K562 (cell line): Measurements from ENCODE around the gene HSD17B12. TPM values are rescaled to one million over a fixed set of nuclear protein-coding genes. Genes with fewer than 3 reads are reported as not detected.
A peak's percentile ranks its signal among the peaks of the same experiment; 100 is the strongest.

Experiments used
- HDAC8 ChIP-seq: fragments of 450-650 bp; IDR thresholded peaks from 2 replicates; pipeline ENCODE4 v1.6.1; 2016; ENCODE audit warnings: mild to moderate bottlenecking, missing genetic modification characterization, moderate library complexity, missing compliant biosample characterization
- KLF10 ChIP-seq: fragments of 250-450 bp; sonication (Bioruptor Pico); IDR thresholded peaks from 2 replicates; pipeline ENCODE4 v1.6.1; 2021; ENCODE audit warnings: matching md5 sums
- MBD2 ChIP-seq: sonication (generic); IDR thresholded peaks from 2 replicates; pipeline ENCODE4 v1.6.1; 2016; ENCODE audit warnings: low read depth, borderline replicate concordance
- NBN ChIP-seq: fragments of 450-650 bp; IDR thresholded peaks from 2 replicates; pipeline ENCODE4 v1.6.1; 2016; ENCODE audit warnings: low read depth, mild to moderate bottlenecking
- NFIX ChIP-seq: fragments of 250-450 bp; sonication (Bioruptor Pico); IDR thresholded peaks from 2 replicates; pipeline ENCODE4 v1.4.0; 2020; ENCODE audit warnings: low read depth, mild to moderate bottlenecking, moderate library complexity
- PTBP1 ChIP-seq: fragments of 200-400 bp; formaldehyde crosslinking; IDR thresholded peaks from 2 replicates; pipeline ENCODE4 v1.6.1; 2017; ENCODE audit warnings: low read depth, low read length
- RAD21 ChIP-seq, 2 experiments: fragments of 250-450 bp in 1 of 2; fragments of 450-650 bp in 1 of 2; sonication (Bioruptor Pico) in 1 of 2; formaldehyde crosslinking in 1 of 2; IDR thresholded peaks in 1 of 2; conservative IDR thresholded peaks in 1 of 2; 2 replicates each; pipeline versions ENCODE4 v1.4.0 to v1.8.0; 2020 to 2022; ENCODE audit warnings: mild to moderate bottlenecking in 2 of 2, moderate library complexity in 1 of 2
- SMC3 ChIP-seq: conservative IDR thresholded peaks from 2 replicates; pipeline ENCODE4 v1.6.1; 2011; ENCODE audit warnings: low read depth, low read length, improper control_type of control experiment; ENCODE audit not compliant: insufficient read depth
- SNIP1 ChIP-seq: fragments of 450-650 bp; IDR thresholded peaks from 2 replicates; pipeline ENCODE4 v1.7.1; 2017; ENCODE audit warnings: low read depth, mild to moderate bottlenecking
- ZNF354B ChIP-seq: fragments of 250-450 bp; sonication (Bioruptor Pico); IDR thresholded peaks from 2 replicates; pipeline ENCODE4 v1.4.0; 2020
- ZNF584 ChIP-seq: fragments of 200-800 bp; sonication (Bioruptor generic); IDR thresholded peaks from 2 replicates; pipeline ENCODE4 v1.6.1; 2016; ENCODE audit warnings: low read depth, mild to moderate bottlenecking, missing genetic modification characterization, missing compliant biosample characterization
- polyA plus RNA-seq, 8 experiments: library from polyadenylated mRNA; depleted of rRNA in 4 of 8; stranded (reverse) in 5 of 8; unstranded in 3 of 8; fragments of >200 nt; fragmentation: Nextera tagmentation in 2 of 8; fragmentation: Illumina TruSeq in 1 of 8; extraction: Ambion mirVana in 2 of 8; extraction: Trizol in 1 of 8; gene quantifications; 2 replicates each; pipeline versions ENCODE4 v1.2.1 to v1.2.3, GENCODE V29; 2011 to 2014; ENCODE audit warnings: inconsistent platforms in 1 of 8, missing spikeins in 1 of 8
- total RNA-seq, 7 experiments: library from RNA; depleted of rRNA in 6 of 7; stranded (reverse); fragments of >200 nt in 6 of 7; fragmentation: Illumina TruSeq in 2 of 7; extraction: Trizol in 2 of 7; gene quantifications; 2 replicates each; pipeline versions ENCODE4 v1.2.1 to v1.2.3, GENCODE V29; 2011 to 2021; ENCODE audit warnings: low replicate concordance in 1 of 7
- TF ChIP-seq, protein P1 (sequence below): sonication (generic); formaldehyde crosslinking; IDR thresholded peaks from 2 replicates; pipeline ENCODE4 v1.8.0; 2023; ENCODE audit warnings: mild to moderate bottlenecking, missing genetic modification reagents
- TF ChIP-seq, protein P2 (sequence below): fragments of 250-450 bp; sonication (Bioruptor Pico); IDR thresholded peaks from 2 replicates; pipeline ENCODE4 v1.8.0; 2021; ENCODE audit warnings: borderline replicate concordance, mild to moderate bottlenecking, moderate library complexity; ENCODE audit not compliant: poor library complexity, severe bottlenecking

Gene HSD17B12
- total and polyA plus RNA-seq, 9 of the 15 experiments (the other 6 are each of a cell fraction or from before 2014, with no cell fraction given) = 9.1 to 34.5 (median 23.3) TPM

DNA sequence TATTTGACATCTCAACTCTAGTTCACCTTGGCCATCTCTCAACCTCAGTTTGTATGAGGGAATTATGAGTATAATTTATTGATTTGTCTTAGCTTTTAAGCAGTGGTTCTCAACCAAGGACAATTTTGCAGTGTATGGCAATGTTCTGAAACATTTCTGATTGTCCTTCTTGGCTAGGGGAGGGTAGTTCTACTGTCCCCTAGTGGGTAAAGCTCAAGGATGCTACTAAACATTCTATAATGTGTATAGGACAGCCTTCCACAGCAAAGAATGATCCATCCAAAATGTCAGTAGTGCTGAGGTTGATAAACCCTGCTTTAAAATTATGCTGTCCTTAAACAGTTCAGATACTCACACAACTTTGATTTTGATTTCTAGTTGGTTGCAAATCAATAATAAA, 122.0 kb downstream of the HSD17B12 start (continued):
- TF ChIP-seq NFIX (CRISPR knock-in tag) = no peak
- peak; percentile 38 to 65; a peak in 3 of 4 replicates for TF ChIP-seq RAD21 (CRISPR knock-in tag; conservative IDR thresholded peaks at IDR 0.05 in 1 of 2, IDR thresholded peaks at IDR 0.05 in 1 of 2)
- TF ChIP-seq MBD2 = no peak
- no peak for TF ChIP-seq PTBP1
- TF ChIP-seq SMC3 = peak; percentile 25; the same call in 1 of the 2 replicates
- no peak for TF ChIP-seq KLF10 (CRISPR knock-in tag)
- TF ChIP-seq NBN = no peak
- TF ChIP-seq ZNF354B (CRISPR knock-in tag) = no peak
- no peak for TF ChIP-seq SNIP1
- TF ChIP-seq, protein P1, sequence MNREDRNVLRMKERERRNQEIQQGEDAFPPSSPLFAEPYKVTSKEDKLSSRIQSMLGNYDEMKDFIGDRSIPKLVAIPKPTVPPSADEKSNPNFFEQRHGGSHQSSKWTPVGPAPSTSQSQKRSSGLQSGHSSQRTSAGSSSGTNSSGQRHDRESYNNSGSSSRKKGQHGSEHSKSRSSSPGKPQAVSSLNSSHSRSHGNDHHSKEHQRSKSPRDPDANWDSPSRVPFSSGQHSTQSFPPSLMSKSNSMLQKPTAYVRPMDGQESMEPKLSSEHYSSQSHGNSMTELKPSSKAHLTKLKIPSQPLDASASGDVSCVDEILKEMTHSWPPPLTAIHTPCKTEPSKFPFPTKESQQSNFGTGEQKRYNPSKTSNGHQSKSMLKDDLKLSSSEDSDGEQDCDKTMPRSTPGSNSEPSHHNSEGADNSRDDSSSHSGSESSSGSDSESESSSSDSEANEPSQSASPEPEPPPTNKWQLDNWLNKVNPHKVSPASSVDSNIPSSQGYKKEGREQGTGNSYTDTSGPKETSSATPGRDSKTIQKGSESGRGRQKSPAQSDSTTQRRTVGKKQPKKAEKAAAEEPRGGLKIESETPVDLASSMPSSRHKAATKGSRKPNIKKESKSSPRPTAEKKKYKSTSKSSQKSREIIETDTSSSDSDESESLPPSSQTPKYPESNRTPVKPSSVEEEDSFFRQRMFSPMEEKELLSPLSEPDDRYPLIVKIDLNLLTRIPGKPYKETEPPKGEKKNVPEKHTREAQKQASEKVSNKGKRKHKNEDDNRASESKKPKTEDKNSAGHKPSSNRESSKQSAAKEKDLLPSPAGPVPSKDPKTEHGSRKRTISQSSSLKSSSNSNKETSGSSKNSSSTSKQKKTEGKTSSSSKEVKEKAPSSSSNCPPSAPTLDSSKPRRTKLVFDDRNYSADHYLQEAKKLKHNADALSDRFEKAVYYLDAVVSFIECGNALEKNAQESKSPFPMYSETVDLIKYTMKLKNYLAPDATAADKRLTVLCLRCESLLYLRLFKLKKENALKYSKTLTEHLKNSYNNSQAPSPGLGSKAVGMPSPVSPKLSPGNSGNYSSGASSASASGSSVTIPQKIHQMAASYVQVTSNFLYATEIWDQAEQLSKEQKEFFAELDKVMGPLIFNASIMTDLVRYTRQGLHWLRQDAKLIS (CRISPR knock-in tag) = no peak
- TF ChIP-seq, protein P2, sequence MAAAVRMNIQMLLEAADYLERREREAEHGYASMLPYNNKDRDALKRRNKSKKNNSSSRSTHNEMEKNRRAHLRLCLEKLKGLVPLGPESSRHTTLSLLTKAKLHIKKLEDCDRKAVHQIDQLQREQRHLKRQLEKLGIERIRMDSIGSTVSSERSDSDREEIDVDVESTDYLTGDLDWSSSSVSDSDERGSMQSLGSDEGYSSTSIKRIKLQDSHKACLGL (CRISPR knock-in tag) = no peak
- TF ChIP-seq HDAC8 = no peak
- no peak for TF ChIP-seq ZNF584 (CRISPR knock-in tag)
